HepG2 (cell line): Measurements from ENCODE around the gene HTR3C.

Source experiments
- CTCF ChIP-seq: sonication (generic); formaldehyde crosslinking; IDR thresholded peaks from 2 replicates; pipeline ENCODE4 v1.5.0; 2020; ENCODE audit warnings: mild to moderate bottlenecking, missing genetic modification reagents, moderate library complexity
- FOSL1 ChIP-seq: sonication (generic); formaldehyde crosslinking; IDR thresholded peaks from 2 replicates; pipeline ENCODE4 v1.9.0; 2021; ENCODE audit warnings: missing genetic modification reagents, borderline replicate concordance
- MYC ChIP-seq: sonication (generic); formaldehyde crosslinking; IDR thresholded peaks from 2 replicates; pipeline ENCODE4 v1.9.0; 2021; ENCODE audit warnings: missing genetic modification reagents, borderline replicate concordance
- MYNN ChIP-seq: sonication (generic); formaldehyde crosslinking; IDR thresholded peaks from 2 replicates; pipeline ENCODE4 v1.4.0; 2020; ENCODE audit warnings: mild to moderate bottlenecking, low read depth, missing genetic modification reagents
- PHF8 ChIP-seq: sonication (generic); formaldehyde crosslinking; IDR thresholded peaks from 2 replicates; pipeline ENCODE4 v1.5.0; 2020; ENCODE audit warnings: missing genetic modification reagents
- POLR2A ChIP-seq, 2 experiments: IDR thresholded peaks; 2 replicates each; pipeline ENCODE4 v1.6.1; 2011; ENCODE audit warnings: low read depth in 2 of 2, low read length in 2 of 2, mild to moderate bottlenecking in 1 of 2, moderate library complexity in 1 of 2; ENCODE audit not compliant: insufficient read depth in 1 of 2
- REST ChIP-seq, 2 experiments: IDR thresholded peaks; 2 replicates each; pipeline ENCODE4 v1.6.1; 2011 to 2012; ENCODE audit warnings: low read length in 2 of 2, borderline replicate concordance in 1 of 2, low read depth in 1 of 2, mild to moderate bottlenecking in 1 of 2, moderate library complexity in 1 of 2
- ZNF501 ChIP-seq: sonication (generic); formaldehyde crosslinking; IDR thresholded peaks from 2 replicates; pipeline ENCODE4 v1.5.1; 2020; ENCODE audit warnings: mild to moderate bottlenecking, moderate library complexity, missing genetic modification reagents
- ZNF766 ChIP-seq: sonication (generic); formaldehyde crosslinking; IDR thresholded peaks from 2 replicates; pipeline ENCODE4 v1.5.0; 2020; ENCODE audit warnings: missing genetic modification reagents, borderline replicate concordance

GRCh38 chr3:184052767-184053166 is at the start of gene HTR3C:
- TF ChIP-seq PHF8 (CRISPR knock-in tag) = no peak
- TF ChIP-seq ZNF501 (CRISPR knock-in tag) = no peak
- TF ChIP-seq CTCF (CRISPR knock-in tag) = no peak
- no peak for TF ChIP-seq MYNN (CRISPR knock-in tag)
- no peak for TF ChIP-seq MYC (CRISPR knock-in tag)
- TF ChIP-seq REST (IDR thresholded peaks at IDR 0.05; ENCODE audit: borderline replicate concordance in 1 of 2, low read depth in 1 of 2, low read length in 2 of 2) = no peak
- TF ChIP-seq ZNF766 (CRISPR knock-in tag) = no peak
- no peak for TF ChIP-seq POLR2A (IDR thresholded peaks at IDR 0.05; ENCODE audit: insufficient read depth in 1 of 2, low read depth in 2 of 2, low read length in 2 of 2)
- no peak for TF ChIP-seq FOSL1 (CRISPR knock-in tag)
